ENCODE measurements around the gene HTR7.
A peak's percentile ranks its signal among the peaks of the same experiment; 100 is the strongest.
"Not testable (repeated sequence)": the region's sequence is repeated elsewhere in the genome, so short reads cannot be mapped to it uniquely, and the experiment has no call there.

Gene HTR7

DNA sequence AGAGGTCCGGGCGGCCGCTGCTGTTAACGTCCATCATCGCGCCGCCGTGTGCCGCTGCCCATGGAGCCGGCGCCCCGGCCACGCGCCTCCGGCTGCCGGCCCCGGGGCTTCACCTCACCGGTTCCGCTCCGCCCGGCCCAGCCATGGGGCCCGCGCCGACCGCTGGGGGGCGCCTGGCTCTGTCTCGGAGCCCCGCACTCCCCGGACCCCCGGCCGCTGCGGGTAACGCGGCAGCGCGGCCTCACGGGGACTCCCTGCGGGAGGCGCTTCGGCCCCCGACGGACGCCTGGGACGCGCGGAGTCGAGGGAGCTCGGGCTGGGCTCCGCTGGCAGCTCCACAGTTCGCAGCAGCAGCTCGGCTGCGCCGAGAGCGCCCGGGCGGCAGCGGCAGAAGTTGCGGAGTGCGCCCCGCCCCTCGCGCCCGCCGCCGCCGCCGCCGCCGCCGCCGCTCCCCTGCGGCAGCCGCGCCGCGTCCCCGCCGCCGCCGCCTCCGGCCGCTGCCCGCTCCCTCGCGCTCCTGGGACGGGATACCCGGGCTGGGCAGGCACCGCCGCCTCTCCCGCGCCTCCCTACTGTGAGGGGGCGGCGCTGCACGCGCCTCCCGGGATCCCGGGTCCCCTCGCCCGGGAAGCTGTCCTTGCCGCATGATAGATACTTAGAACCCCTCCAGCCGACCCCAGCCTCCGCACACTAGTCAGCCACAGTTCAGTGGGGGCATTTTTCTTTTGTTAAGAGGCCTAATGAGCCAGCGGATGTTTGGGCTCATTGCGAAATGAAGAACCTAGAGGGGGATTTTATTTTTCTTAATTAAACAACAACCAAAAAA lies at the start of gene HTR7:
HTR7 (minus strand) TSS at position 405 of the 826 bp plus-strand sequence; CDS start at position 37, 368 bp downstream.
- DNase-seq (ENCODE audit: low read depth in 2 of 3, low spot score in 2 of 3), result peak; percentile 5 to 40 (median 23)

DNA sequence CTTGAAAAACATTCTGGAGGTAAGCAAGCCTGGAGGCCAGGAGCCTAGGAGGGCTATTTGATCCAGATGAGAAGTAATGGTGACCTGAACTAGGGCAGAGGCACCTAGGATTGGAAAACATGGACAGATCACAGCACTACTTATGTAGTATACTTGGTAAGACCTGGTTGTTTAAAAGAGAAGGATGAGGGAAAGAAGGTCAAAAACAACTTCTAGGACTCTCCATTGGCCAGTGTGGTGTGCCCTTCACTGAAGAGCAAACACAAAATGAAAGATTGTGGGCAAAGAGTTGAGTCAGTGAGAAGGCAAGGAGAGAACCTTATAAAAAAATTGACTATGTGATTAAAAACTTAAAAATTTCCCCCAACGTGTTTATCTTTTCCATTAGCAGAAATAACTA lies 48.8 kb upstream of the HTR7 start:
- DNase-seq (ENCODE audit: low read depth in 2 of 3, low spot score in 2 of 3), result no peak

DNA sequence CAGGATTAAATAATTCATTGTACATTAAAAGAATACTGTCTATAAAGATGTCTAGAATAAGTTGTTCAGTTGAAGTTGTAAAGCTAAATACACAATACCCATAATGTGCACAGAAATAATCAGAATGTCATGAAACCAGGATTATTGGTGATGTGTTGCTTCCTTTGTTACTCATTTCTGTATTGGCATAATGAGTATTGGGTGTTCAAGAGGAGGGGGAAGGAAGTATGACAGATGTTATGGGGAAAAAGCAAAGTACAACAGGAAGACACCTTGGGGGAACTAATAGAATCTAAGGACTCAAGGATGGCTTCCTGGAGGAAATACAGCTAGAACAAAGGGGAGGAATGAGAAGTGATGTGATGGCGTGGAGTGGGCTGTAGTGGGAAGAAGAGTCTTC lies 48.1 kb upstream of the HTR7 start:
- no peak for DNase-seq (ENCODE audit: low read depth in 2 of 3, low spot score in 2 of 3)

DNA sequence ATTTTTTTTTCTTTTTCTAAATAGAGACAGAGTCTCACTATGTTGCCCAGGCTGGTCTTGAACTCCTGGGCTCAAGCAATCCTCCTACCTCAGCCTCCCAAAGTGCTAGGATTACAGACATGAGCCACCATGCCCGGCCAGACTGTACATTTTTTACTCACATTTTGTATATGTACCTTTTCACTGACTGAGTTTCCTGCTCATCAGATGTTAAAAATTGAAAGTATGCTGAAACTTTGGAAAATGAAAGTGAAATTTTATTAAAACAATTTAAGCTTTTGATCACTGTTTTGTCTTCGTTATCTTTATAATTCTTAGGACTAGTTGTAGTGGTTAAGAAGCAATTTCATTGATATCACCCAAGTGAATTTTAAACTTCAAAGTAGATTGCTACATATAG lies 39.1 kb upstream of the HTR7 start:
- DNase-seq (ENCODE audit: low read depth in 2 of 3, low spot score in 2 of 3), result not testable (repeated sequence)

DNA sequence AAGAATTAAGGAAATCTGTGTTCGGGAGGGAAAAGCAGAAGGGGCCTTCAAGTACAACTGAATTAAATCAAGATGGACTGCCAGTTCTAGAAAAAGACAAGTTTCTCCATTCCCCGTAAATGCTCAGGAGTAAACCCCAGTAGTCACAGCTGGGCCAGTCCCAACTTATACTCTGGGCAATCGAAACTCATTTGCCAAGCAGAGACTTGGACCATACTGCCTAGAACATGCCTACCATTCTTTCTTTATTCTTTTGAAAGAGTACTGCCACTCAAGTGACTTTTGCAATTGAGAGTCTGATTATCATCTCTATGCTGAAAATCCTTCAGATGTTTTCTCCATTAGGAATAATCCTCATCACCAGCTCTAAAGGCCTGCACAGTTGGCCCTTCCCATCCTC lies 35.4 kb upstream of the HTR7 start:
- no peak for DNase-seq (ENCODE audit: low read depth in 2 of 3, low spot score in 2 of 3)

DNA sequence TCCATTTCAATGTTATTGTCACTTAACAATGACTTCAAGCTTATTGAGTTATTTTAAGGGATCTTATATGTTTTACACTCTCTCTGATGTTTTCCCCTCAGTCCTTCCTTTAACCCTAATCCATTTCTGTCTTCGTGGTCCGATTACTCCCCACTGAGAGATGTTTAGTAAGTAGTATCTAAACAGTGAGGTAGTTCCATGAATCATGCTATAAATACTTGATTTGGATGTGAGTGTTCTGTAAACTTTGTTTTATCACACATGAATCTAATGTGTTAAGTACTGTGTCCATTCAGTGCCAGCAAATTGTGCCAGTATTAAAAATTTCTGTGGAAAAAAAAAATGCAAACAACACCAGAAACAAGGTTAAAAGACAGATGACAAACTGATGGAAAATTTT lies 32.5 kb upstream of the HTR7 start:
- no peak for DNase-seq (ENCODE audit: low read depth in 2 of 3, low spot score in 2 of 3)

DNA sequence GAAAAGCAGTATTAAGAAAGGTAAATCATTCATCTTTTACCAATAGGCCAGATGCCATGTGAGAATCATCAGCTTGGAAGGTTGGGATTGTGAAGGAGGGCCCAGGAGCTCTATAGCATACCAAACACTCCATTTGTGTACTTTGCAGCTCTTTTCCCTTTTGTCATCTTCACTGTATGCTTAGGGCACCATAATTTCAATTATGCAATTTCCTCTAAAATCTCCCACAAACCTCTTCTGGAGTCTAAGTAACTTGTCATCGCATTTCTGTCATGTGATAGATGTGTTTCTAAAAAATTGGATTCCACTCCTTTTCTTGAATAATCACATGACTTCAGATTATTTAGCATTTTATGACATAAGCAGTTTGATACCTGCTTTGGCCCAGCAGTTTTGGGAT lies 31.8 kb upstream of the HTR7 start:
- no peak for DNase-seq (ENCODE audit: low read depth in 2 of 3, low spot score in 2 of 3)

DNA sequence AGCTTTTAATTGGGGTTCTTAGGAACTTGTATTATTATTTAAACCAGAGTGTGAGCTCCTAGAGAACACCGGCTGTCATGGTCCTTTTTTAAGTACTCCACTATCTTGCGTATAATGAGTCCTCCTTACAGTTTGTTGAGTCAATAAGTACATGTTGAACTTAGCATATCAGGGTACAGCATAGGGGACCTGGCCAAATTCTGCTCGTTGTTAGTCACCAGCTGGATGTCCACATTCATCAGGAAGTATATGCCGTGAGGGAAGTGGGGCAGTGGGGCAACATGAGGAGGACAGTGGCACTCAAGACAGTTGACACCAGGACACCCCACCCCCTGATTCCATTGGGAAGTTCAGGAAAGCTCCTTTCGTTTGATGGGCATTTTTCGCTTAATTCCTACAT lies 30.5 kb upstream of the HTR7 start:
- DNase-seq (ENCODE audit: low read depth in 2 of 3, low spot score in 2 of 3), result no peak

DNA sequence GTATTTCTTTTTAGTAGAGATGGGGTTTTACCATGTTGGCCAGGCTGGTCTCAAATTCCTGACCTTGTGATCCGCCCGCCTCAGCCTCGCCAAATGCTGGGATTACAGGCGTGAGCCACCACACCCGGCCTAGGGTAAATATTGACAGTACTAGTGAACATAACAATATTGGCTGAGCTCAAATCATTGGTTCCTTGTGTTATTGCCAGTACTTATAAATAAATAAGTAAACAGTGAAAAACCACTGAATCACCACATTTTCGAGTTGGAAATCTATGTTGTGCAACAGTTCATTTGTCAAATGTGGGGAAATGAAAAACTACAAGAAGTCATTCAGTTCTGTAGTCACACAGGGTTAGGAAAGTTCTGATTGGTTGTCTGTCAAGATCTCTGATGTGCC lies 29.7 kb upstream of the HTR7 start:
- DNase-seq (ENCODE audit: low read depth in 2 of 3, low spot score in 2 of 3), result no peak

DNA sequence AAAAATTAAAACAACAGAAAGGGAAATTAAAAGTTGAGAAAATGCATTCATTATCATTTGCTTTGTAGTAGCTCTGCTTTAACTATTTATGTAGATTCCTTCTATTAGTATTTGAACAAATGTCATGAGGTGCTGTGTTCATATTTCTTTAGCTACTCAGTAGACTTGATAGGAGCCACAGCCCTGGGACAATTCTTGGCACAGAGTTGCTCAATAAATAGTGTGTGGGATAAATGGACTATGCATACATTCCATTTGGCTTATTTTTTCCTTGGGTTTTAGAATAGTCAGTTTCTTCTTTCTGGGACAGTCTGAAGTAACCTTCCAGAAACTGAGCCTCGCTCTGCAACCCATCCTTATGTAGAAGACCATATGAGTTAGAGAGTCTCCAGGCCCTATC lies 27.3 kb upstream of the HTR7 start:
- no peak for DNase-seq (ENCODE audit: low read depth in 2 of 3, low spot score in 2 of 3)

DNA sequence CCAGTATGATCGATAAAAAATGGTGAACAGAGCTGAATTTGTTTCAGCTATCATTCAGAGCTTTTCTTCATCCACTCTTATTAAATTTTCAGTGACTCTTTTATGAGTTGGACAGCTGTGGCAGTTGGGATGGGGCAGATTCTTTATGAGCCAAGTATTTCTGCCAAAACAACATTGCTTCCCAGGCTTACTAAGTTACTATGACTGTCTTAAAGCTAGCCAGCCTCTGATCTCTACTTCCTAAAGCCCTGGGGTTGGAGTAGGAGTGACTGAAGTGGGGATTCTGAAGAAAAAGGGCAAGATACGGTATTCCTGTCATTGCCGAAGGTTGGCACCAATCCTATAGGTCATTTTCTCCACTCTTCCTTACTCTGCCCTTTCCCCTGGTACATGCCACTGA lies 26.6 kb upstream of the HTR7 start:
- DNase-seq (ENCODE audit: low read depth in 2 of 3, low spot score in 2 of 3), result no peak

DNA sequence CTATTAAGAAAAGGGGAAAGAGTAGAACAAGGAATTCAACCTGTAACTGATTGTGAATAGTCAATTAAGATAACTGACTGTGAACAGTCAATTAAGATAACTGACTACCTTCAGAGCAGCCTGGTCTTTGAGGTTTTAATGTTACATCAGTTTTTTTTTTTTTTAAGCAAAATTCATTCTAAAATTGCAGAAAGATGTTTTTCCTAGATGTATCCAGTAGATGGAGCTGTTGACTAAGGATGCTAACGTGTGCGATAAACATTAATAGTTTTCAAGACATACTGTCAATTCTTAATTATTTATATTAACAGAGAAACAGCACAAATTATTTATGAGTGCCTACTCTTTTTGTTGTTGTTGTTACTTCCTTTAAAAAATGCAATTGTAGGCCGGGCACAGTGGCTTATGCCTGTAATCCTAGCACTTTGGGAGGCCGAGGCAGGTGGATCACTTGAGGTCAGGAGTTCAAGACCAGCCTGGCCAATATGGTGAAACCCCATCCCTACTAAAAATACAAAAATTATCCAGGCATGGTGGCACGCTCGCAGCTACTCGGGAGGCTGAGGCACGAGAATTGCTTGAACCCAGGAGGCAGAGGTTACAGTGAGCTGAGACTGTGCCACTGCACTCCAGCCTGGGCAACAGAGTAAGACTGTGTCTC lies 22.4 kb upstream of the HTR7 start:
- DNase-seq (ENCODE audit: low read depth in 2 of 3, low spot score in 2 of 3), result not testable (repeated sequence)

DNA sequence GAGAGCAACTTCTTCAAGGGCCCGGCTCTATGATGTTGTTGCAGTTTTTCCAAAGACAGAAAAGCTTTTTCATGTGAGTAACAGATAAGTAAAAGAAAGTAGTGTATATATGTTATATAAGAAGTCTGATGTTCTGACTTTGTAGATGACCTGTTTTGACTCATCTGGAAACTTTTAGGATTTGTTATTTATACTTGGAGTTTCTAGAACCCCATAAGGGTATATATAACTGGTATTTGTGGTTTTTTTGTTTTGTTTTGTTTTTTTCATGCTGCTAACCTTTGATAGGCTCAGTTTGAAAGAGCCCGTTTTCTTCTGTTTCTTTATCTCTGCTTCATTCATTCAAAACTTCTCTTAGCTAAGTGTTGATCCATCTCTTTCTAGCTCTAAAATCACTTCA lies 21.2 kb upstream of the HTR7 start:
- no peak for DNase-seq (ENCODE audit: low read depth in 2 of 3, low spot score in 2 of 3)

DNA sequence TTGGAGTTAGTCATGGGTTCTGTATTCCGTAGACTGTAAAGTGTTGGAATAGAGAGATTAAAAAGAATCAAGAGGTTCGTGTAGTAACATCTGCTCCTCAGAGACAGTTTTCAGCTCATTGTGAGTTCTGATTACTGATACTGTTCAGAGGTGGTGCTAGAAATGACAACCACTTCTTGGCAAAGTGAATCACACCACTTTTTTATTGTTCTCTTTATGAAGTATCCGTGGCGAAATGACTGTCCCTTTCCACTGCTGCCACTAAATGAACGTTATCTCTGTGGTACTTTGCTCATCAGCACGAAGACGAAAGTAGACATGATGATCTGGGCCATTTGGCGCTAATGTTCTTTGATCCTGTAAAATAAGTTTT lies 14.8 kb upstream of the HTR7 start:
- DNase-seq (ENCODE audit: low read depth in 2 of 3, low spot score in 2 of 3), result no peak

DNA sequence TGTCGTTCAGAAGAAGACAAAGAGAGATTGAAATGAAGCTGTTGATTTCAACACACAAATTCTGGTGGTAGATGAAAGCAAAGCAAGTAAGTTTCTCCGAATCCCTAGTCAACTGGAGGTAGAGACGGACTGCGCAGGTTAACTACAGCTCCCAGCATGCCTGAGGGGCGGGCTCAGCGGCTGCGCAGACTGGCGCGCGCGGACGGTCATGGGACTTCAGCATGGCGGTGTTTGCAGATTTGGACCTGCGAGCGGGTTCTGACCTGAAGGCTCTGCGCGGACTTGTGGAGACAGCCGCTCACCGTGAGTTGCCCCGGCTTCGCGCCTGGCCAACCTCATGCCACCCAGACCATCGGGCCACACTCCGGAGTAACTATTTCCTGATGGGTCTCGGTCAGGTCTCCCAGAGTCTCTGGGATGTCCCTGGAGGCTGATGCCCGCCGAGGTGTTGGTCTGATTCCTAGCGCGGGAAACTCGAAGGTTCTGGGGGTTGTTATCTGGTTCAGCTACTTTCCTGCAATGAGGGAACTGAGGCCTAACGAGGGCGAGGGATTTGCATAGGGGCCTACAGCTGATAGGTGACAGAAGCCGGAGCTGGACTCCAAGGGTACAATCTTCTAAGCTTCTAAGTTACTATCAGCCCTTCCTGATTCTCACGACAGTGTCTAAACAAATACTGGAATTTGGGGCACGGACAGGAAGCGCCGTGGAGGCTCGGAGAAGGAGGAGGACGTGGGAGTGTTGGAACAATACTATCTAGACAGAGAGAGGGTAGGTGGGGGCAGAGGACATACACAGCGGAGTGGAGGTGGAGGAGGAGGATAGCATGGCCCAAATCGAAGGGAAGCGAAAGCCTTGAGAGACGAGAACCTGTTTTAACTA lies 14.2 kb upstream of the HTR7 start, which contains the start of gene RPP30:
RPP30 (plus strand) TSS at position 209 of the 882 bp plus-strand sequence; CDS start at position 222, 13 bp downstream.
- DNase-seq (ENCODE audit: low read depth in 2 of 3, low spot score in 2 of 3), result peak; percentile 57 to 71 (median 71)

DNA sequence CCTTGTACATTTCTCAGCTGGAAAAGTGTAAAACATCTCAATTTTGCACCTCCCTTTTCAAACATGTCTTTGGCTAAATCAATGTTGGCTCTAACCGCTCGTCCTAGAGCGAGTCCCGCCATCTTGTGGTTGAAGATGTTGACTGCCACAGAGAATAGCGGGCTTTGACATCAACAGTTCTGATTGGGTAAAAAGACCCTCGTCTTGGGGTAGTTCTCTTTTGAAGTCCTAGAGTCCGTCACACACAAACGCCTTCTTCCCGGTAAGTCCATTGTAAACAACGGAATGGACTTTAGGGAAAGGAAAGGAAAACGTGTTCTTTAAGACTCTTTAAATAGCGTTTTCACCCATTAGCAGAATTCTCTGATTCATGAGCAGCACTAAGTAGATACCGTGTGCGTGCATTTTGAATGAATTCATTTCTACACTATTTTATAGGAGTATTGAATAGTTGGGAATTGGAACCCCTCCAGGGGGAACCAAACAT lies 13.5 kb upstream of the HTR7 start:
- DNase-seq (ENCODE audit: low read depth in 2 of 3, low spot score in 2 of 3), result no peak

DNA sequence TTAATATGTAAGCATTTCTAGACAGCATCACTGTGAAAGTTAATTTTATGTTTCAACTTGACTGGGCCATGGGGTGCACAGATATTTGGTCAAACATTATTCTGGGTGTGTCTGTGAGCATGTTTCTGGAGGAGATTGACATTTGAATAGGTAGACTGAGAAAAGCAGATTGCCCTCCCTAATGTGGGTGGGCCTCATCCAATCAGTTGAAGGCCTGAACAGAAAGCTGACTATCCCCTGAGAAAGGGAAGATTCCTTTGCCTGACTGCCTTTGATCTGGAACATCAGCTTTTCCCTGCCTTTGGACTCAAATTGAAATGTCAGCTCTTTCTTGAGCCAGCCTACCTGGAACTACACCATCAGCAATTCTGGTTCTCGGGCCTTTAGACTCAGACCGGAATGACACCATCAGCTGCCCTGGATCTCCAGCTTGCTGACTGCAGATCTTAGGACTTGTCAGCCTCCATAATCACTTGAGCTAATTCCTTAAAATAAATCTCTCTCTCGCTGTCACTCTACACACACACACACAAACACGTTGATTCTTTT lies 8.3 kb upstream of the HTR7 start:
- DNase-seq (ENCODE audit: low read depth in 2 of 3, low spot score in 2 of 3), result no peak

DNA sequence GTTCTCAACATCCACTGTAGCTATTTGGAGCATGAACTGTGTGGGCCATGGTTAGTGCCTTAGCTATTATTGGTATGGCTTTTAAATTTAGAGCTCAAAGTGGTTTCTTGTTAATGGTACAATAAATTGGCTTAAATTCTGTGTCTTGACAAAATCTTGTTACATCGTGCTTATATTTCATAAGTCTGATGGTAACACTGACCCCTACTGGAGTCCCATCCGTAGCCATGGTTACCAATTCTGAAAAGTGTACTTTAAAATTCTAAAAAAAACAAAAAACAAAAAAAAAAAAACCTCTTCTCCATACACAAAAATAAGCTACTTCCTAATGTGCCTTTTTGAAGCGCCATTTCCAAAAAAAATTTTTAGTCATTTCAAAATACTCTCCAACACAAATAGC lies 7.6 kb upstream of the HTR7 start:
- DNase-seq (ENCODE audit: low read depth in 2 of 3, low spot score in 2 of 3), result no peak

DNA sequence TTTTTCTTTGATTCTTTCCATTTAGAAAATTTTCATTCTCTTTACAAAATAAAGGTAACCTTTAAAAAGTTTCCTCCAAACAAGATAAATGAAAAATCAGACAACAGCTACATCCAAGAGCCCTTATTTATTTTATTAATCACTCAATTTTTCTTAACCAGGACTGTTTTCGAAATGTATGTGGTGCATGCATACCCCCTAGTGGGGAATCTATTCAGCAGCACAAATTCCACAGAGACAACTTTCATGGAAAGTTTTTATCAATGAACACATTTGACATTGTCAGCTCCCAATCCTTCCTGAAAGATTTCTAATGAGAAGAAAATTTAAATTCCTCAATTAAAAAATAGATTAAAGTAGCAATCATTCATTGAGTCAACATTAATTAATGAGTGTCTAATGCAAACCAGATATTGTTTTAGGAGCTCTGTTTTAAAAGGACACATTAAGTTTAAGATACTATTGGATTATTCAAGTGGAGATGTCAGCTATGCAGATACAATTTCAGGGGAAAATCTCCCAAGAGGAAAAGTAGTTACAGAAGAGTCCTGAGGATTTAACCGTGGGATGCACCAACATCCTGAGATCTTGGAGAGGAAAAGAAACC lies 5.2 kb upstream of the HTR7 start:
- no peak for DNase-seq (ENCODE audit: low read depth in 2 of 3, low spot score in 2 of 3)

DNA sequence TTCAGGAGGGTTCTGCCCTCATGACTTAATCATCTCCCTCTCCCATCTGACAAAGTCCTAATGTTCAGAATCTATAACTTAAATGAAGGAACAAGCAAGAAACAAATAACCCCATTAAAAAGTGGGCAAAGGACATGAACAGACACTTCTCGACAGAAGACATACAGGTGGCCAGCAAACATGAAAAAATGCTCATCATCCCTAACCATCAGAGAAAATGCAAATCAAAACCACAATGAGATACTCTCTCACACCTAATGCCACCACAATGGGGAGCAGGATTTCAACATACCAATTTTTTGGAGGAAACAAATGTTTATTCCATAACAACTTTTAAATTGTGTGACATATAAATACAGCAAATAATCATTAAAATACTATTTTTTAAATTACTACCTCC lies 3.0 kb upstream of the HTR7 start:
- no peak for DNase-seq (ENCODE audit: low read depth in 2 of 3, low spot score in 2 of 3)

DNA sequence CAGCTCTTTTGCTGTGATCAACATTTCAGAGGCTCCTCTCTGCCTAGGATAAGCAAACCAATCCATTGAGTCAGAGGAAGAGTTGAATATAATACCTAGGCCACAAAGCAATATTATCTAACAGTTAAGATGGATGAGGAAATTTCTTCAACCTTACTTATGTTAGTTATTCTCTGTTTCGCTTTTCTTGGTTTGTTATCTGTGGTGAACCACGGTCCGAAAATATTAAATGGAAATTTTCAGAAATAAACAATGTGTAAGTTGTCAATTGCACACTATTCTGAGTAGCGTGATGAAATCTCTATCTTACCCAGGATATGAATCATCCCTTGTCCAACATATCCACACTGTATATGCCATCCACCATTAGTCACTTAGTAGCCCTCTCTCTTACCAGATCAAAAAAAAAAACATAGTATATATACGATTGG lies 1.5 kb upstream of the HTR7 start:
- no peak for DNase-seq (ENCODE audit: low read depth in 2 of 3, low spot score in 2 of 3)
